HepG2 (cell line): ENCODE results near the gene TFAM. TPM values are rescaled to one million over a fixed set of nuclear protein-coding genes. Genes with fewer than 3 reads are reported as not detected.

Experiments
- AGO1 ChIP-seq: fragments of 200-400 bp; formaldehyde crosslinking; IDR thresholded peaks from 2 replicates; pipeline ENCODE4 v1.6.1; 2017; ENCODE audit warnings: mild to moderate bottlenecking, low read depth, low read length, moderate library complexity; ENCODE audit not compliant: poor library complexity, severe bottlenecking
- GPN1 ChIP-seq: sonication (generic); formaldehyde crosslinking; IDR thresholded peaks from 2 replicates; pipeline ENCODE4 v1.5.1; 2020; ENCODE audit warnings: missing genetic modification reagents, borderline replicate concordance
- ISL2 ChIP-seq: sonication (generic); formaldehyde crosslinking; IDR thresholded peaks from 2 replicates; pipeline ENCODE4 v1.5.0; 2020; ENCODE audit warnings: missing genetic modification reagents
- KDM5B ChIP-seq: sonication (generic); formaldehyde crosslinking; IDR thresholded peaks from 2 replicates; pipeline ENCODE4 v1.4.0; 2020; ENCODE audit warnings: missing genetic modification reagents, mild to moderate bottlenecking, borderline replicate concordance
- RBAK ChIP-seq: sonication (generic); formaldehyde crosslinking; IDR thresholded peaks from 2 replicates; pipeline ENCODE4 v1.5.1; 2020; ENCODE audit warnings: mild to moderate bottlenecking, missing genetic modification reagents
- RBM39 ChIP-seq: fragments of 200-400 bp; formaldehyde crosslinking; IDR thresholded peaks from one replicate; pipeline ENCODE4 v1.6.1; 2018; ENCODE audit warnings: antibody characterized with exemption, mild to moderate bottlenecking, low read depth, low read length; ENCODE audit not compliant: poor library complexity, severe bottlenecking
- ZBTB21 ChIP-seq: sonication (generic); formaldehyde crosslinking; IDR thresholded peaks from 2 replicates; pipeline ENCODE4 v1.4.0; 2020; ENCODE audit warnings: missing genetic modification reagents
- ZNF101 ChIP-seq: sonication (generic); formaldehyde crosslinking; IDR thresholded peaks from 2 replicates; pipeline ENCODE4 v1.4.0; 2020; ENCODE audit warnings: mild to moderate bottlenecking, low read depth, missing genetic modification reagents, borderline replicate concordance
- ZNF558 ChIP-seq: sonication (generic); formaldehyde crosslinking; IDR thresholded peaks from 2 replicates; pipeline ENCODE4 v1.9.0; 2022; ENCODE audit warnings: mild to moderate bottlenecking, missing genetic modification reagents, borderline replicate concordance
- ZNF577 ChIP-seq: sonication (generic); formaldehyde crosslinking; IDR thresholded peaks from 2 replicates; pipeline ENCODE4 v1.4.0; 2020; ENCODE audit warnings: mild to moderate bottlenecking, low read depth, missing genetic modification reagents, borderline replicate concordance
- ZSCAN9 ChIP-seq: IDR thresholded peaks from 2 replicates; pipeline ENCODE4 v1.6.1; 2016; ENCODE audit warnings: borderline replicate concordance
- polyA plus RNA-seq, 8 experiments: library from polyadenylated mRNA; depleted of rRNA in 3 of 8; stranded (reverse) in 7 of 8; unstranded in 1 of 8; fragments of >200 nt; fragmentation: Illumina TruSeq in 4 of 8; extraction: Trizol in 4 of 8; gene quantifications; 2 replicates each; pipeline versions ENCODE4 v1.2.1 to v1.2.3, GENCODE V29; 2011 to 2016; ENCODE audit warnings: low read depth in 4 of 8, missing spikeins in 1 of 8, mixed read lengths in 1 of 8; ENCODE audit not compliant: insufficient read depth in 1 of 8
- total RNA-seq, 5 experiments: library from RNA; depleted of rRNA; stranded (reverse); fragments of >200 nt; fragmentation: Illumina TruSeq; extraction: Trizol; gene quantifications; 2 replicates each; pipeline ENCODE4 v1.2.3, GENCODE V29; 2016; ENCODE audit warnings: low read depth in 1 of 5
- TF ChIP-seq, protein P1 (sequence below): IDR thresholded peaks from 2 replicates; pipeline ENCODE4 v1.6.1; 2016; ENCODE audit warnings: mild to moderate bottlenecking
- TF ChIP-seq, protein P2 (sequence below): IDR thresholded peaks from 2 replicates; pipeline ENCODE4 v1.4.0; 2020; ENCODE audit warnings: mild to moderate bottlenecking, missing genetic modification reagents
- TF ChIP-seq, protein P3 (sequence below): sonication (generic); formaldehyde crosslinking; IDR thresholded peaks from 2 replicates; pipeline ENCODE4 v1.4.0; 2020; ENCODE audit warnings: missing genetic modification reagents, mild to moderate bottlenecking, borderline replicate concordance
- TF ChIP-seq, protein P4 (sequence below): sonication (generic); formaldehyde crosslinking; IDR thresholded peaks from 2 replicates; pipeline ENCODE4 v1.5.0; 2020; ENCODE audit warnings: mild to moderate bottlenecking, missing genetic modification reagents

TFAM gene
- total and polyA plus RNA-seq, 2 of the 13 experiments (the other 11 are each of a cell fraction or from before 2014, with no cell fraction given) = 18.4 to 125 TPM

DNA sequence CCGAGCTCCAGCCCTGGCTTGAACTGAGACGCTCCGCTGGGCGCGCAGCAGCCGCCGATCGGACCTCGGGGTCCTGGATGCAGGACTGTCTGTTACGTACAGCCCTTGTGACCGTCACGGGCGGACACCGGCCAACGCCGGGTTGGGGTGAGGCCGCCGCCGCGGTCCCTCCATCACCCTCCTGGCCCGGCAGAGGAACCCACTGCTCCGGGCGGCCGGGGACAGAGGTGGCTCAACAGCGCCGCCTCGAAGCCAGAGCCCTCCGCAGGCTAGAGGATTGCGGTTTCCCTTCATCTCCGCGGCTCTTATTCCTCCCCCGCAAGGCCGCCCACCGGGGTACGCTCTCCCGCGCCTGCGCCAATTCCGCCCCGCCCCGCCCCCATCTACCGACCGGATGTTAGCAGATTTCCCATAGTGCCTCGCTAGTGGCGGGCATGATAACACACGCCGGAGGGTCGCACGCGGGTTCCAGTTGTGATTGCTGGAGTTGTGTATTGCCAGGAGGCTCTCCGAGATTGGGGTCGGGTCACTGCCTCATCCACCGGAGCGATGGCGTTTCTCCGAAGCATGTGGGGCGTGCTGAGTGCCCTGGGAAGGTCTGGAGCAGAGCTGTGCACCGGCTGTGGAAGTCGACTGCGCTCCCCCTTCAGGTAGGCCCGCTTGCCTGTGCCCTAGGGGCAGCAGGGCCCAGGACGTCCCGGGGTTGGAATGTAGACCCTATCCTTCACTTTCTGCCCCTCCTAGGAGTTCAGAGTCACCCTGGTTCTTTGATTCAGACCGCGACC, at the start of gene TFAM (continued):
- TF ChIP-seq, protein P1, sequence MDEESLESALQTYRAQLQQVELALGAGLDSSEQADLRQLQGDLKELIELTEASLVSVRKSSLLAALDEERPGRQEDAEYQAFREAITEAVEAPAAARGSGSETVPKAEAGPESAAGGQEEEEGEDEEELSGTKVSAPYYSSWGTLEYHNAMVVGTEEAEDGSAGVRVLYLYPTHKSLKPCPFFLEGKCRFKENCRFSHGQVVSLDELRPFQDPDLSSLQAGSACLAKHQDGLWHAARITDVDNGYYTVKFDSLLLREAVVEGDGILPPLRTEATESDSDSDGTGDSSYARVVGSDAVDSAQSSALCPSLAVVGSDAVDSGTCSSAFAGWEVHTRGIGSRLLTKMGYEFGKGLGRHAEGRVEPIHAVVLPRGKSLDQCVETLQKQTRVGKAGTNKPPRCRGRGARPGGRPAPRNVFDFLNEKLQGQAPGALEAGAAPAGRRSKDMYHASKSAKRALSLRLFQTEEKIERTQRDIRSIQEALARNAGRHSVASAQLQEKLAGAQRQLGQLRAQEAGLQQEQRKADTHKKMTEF (CRISPR knock-in tag) = peak; percentile 74; the same call in 1 of the 2 replicates
- peak; percentile 75 for TF ChIP-seq ISL2 (CRISPR knock-in tag)
- no peak for TF ChIP-seq RBAK (CRISPR knock-in tag)
- no peak for TF ChIP-seq ZNF577 (CRISPR knock-in tag)
- peak; percentile 73; the same call in 1 of the 2 replicates for TF ChIP-seq ZNF558 (CRISPR knock-in tag)
- peak; percentile 74 for TF ChIP-seq KDM5B (CRISPR knock-in tag)
- TF ChIP-seq, protein P2, sequence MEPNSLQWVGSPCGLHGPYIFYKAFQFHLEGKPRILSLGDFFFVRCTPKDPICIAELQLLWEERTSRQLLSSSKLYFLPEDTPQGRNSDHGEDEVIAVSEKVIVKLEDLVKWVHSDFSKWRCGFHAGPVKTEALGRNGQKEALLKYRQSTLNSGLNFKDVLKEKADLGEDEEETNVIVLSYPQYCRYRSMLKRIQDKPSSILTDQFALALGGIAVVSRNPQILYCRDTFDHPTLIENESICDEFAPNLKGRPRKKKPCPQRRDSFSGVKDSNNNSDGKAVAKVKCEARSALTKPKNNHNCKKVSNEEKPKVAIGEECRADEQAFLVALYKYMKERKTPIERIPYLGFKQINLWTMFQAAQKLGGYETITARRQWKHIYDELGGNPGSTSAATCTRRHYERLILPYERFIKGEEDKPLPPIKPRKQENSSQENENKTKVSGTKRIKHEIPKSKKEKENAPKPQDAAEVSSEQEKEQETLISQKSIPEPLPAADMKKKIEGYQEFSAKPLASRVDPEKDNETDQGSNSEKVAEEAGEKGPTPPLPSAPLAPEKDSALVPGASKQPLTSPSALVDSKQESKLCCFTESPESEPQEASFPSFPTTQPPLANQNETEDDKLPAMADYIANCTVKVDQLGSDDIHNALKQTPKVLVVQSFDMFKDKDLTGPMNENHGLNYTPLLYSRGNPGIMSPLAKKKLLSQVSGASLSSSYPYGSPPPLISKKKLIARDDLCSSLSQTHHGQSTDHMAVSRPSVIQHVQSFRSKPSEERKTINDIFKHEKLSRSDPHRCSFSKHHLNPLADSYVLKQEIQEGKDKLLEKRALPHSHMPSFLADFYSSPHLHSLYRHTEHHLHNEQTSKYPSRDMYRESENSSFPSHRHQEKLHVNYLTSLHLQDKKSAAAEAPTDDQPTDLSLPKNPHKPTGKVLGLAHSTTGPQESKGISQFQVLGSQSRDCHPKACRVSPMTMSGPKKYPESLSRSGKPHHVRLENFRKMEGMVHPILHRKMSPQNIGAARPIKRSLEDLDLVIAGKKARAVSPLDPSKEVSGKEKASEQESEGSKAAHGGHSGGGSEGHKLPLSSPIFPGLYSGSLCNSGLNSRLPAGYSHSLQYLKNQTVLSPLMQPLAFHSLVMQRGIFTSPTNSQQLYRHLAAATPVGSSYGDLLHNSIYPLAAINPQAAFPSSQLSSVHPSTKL = peak; percentile 57; the same call in 1 of the 2 replicates
- TF ChIP-seq ZBTB21 (CRISPR knock-in tag) = no peak
- TF ChIP-seq ZNF101 (CRISPR knock-in tag) = no peak
- peak; percentile 20 for TF ChIP-seq AGO1
- TF ChIP-seq, protein P3, sequence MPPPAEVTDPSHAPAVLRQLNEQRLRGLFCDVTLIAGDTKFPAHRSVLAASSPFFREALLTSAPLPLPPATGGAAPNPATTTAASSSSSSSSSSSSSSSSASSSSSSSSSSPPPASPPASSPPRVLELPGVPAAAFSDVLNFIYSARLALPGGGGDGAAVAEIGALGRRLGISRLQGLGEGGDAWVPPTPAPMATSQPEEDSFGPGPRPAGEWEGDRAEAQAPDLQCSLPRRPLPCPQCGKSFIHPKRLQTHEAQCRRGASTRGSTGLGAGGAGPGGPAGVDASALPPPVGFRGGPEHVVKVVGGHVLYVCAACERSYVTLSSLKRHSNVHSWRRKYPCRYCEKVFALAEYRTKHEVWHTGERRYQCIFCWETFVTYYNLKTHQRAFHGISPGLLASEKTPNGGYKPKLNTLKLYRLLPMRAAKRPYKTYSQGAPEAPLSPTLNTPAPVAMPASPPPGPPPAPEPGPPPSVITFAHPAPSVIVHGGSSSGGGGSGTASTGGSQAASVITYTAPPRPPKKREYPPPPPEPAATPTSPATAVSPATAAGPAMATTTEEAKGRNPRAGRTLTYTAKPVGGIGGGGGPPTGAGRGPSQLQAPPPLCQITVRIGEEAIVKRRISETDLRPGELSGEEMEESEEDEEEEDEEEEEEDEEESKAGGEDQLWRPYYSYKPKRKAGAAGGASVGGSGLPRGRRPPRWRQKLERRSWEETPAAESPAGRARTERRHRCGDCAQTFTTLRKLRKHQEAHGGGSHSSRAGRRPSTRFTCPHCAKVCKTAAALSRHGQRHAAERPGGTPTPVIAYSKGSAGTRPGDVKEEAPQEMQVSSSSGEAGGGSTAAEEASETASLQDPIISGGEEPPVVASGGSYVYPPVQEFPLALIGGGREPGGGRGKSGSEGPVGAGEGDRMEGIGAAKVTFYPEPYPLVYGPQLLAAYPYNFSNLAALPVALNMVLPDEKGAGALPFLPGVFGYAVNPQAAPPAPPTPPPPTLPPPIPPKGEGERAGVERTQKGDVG (CRISPR knock-in tag) = no peak
- TF ChIP-seq ZSCAN9 (CRISPR knock-in tag) = peak; percentile 53; the same call in 1 of the 2 replicates
- peak; percentile 45 for TF ChIP-seq RBM39
- TF ChIP-seq, protein P4, sequence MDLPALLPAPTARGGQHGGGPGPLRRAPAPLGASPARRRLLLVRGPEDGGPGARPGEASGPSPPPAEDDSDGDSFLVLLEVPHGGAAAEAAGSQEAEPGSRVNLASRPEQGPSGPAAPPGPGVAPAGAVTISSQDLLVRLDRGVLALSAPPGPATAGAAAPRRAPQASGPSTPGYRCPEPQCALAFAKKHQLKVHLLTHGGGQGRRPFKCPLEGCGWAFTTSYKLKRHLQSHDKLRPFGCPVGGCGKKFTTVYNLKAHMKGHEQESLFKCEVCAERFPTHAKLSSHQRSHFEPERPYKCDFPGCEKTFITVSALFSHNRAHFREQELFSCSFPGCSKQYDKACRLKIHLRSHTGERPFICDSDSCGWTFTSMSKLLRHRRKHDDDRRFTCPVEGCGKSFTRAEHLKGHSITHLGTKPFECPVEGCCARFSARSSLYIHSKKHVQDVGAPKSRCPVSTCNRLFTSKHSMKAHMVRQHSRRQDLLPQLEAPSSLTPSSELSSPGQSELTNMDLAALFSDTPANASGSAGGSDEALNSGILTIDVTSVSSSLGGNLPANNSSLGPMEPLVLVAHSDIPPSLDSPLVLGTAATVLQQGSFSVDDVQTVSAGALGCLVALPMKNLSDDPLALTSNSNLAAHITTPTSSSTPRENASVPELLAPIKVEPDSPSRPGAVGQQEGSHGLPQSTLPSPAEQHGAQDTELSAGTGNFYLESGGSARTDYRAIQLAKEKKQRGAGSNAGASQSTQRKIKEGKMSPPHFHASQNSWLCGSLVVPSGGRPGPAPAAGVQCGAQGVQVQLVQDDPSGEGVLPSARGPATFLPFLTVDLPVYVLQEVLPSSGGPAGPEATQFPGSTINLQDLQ (CRISPR knock-in tag) = 0 out of 2 replicates have a peak, but pooled peaks have one; percentile 51
- TF ChIP-seq GPN1 = peak; percentile 57; the same call in 1 of the 2 replicates
